Heart left ventricle (tissue), 16 donors: Measurements from ENCODE around the gene NSD2. TPM values are rescaled to one million over a fixed set of nuclear protein-coding genes. Genes with fewer than 3 reads are reported as not detected.

Experiments used
- ATAC-seq, 4 donors: fragments of 200-7000 bp; cut with Tn5 transposase; one replicate each; pipeline ENCODE4 v1.9.1; 2020 to 2022; ENCODE audit warnings: moderate library complexity in 4 of 4, mild to moderate bottlenecking in 3 of 4, moderate number of reproducible peaks in 1 of 4
- DNase-seq, 5 donors: peaks; one replicate each; pipeline ENCODE4 v3.0.0-alpha.2; 2020
- H3K27ac ChIP-seq, 12 donors: fragments of 200-600 bp; sonication (generic) in 4 of 12; one replicate each; pipeline versions ENCODE4 v1.5.0 to v1.8.0; 2016 to 2022; ENCODE audit warnings: mild to moderate bottlenecking in 2 of 12
- H3K27me3 ChIP-seq, 9 donors: fragments of 200-600 bp; sonication (generic) in 2 of 9; one replicate each; pipeline versions ENCODE4 v1.5.1 to v1.8.0; 2016 to 2022; ENCODE audit warnings: mild to moderate bottlenecking in 3 of 9
- H3K36me3 ChIP-seq, 9 donors: fragments of 200-600 bp; sonication (generic) in 2 of 9; one replicate each; pipeline versions ENCODE4 v1.5.0 to v1.8.0; 2018 to 2022; ENCODE audit warnings: mild to moderate bottlenecking in 2 of 9
- H3K4me1 ChIP-seq, 12 donors: fragments of 200-600 bp; sonication (generic) in 4 of 12; one replicate each; pipeline versions ENCODE4 v1.5.0 to v1.8.0; 2016 to 2022; ENCODE audit warnings: mild to moderate bottlenecking in 3 of 12
- H3K4me3 ChIP-seq, 12 donors: fragments of 200-600 bp; sonication (generic) in 4 of 12; one replicate each; pipeline versions ENCODE4 v1.5.0 to v1.8.0; 2017 to 2022; ENCODE audit warnings: mild to moderate bottlenecking in 9 of 12, moderate library complexity in 4 of 12
- H3K9me3 ChIP-seq, 12 donors: fragments of 200-600 bp; sonication (generic) in 4 of 12; one replicate each; pipeline versions ENCODE4 v1.5.0 to v1.8.0; 2016 to 2022; ENCODE audit warnings: mild to moderate bottlenecking in 1 of 12
- CTCF ChIP-seq, 12 donors: fragments of 200-600 bp; sonication (generic) in 4 of 12; IDR thresholded peaks; one replicate each; pipeline versions ENCODE4 v1.5.0 to v1.8.0; 2018 to 2022; ENCODE audit warnings: antibody characterized with exemption in 12 of 12, mild to moderate bottlenecking in 5 of 12
- POLR2A ChIP-seq, 2 donors: fragments of 450-650 bp; IDR thresholded peaks; one replicate each; pipeline ENCODE4 v1.6.1; 2017; ENCODE audit warnings: antibody characterized with exemption in 2 of 2, mild to moderate bottlenecking in 2 of 2, moderate library complexity in 2 of 2
- WGBS, 4 donors: extraction: QIAGEN DNeasy Blood & Tissue Kit in 2 of 4; methylation state at CpG; one replicate each; pipeline versions ENCODE4 v1.1.5 to v1.1.7; 2013 to 2018; 5-methylcytosine and 5-hydroxymethylcytosine counted together
- intact Hi-C, 10 donors: fragments of 100-400 bp; cut with DNase I; formaldehyde crosslinking; loops; one replicate each; pipeline versions ENCODE4 v1.11.1 to v1.14.2; 2022
- long read RNA-seq, 3 donors: library from polyadenylated mRNA; unstranded; transcript quantifications; one replicate each; pipeline ENCODE4 v2.0.0, GENCODE V29; 2020 to 2021
- polyA plus RNA-seq, 2 donors: library from polyadenylated mRNA; stranded (reverse); fragments of 200-250 nt; gene quantifications; one replicate each; pipeline ENCODE4 v1.2.3, GENCODE V29; 2013
- total RNA-seq, 9 donors: library from RNA; depleted of rRNA in 2 of 9; stranded (reverse); fragments of >200 nt in 2 of 9; fragmentation: NEBNext Ultra II Directional in 3 of 9; extraction: Animal tissue kit (Norgen Biotek cat#: 25700) in 3 of 9; gene quantifications; one replicate each; pipeline versions ENCODE4 v1.1.0 to v1.2.4, GENCODE V29; 2016 to 2023
- donor health status: ischemic (EF 13 %, LVEDD 7.1; RV severe dilation, severe dysfunction).
- donor health status: healthy with polysubstance abuse.
- donor health status: DM: no; HTN: yes; CAD: no.
- donor health status: DM: no; HTN: no; CAD: no.
- donor health status: ischemic (EF 25% LVEDD 6.9; RV normal size, moderate dysfunction).
- donor health status: ischemic (EF 25% LVEDD 5.7; RV mildly dilated, moderate dysfunction).
- donor health status: healthy.
- donor health status: DM: yes; HTN: yes; CAD: no.
- donor health status: ischemic (EF 35%, LVEDD 5.7; RV mildly dilated, moderate dysfunction).
- donor health status: nonischemic (EF 11% LVEDD 7.7; RV severe dilation, severe dysfunction).
- donor health status: DM: yes; HTN: yes; CAD: no.
- donor health status: PGD.
- donor health status: ischemic (EF 29% LVEDD 5.4; RV normal size, mild dysfunction).
- donor health status: nonischemic (EF 23%, LVEDD 6.1; RV moderate dilation, normal function).

The NSD2 gene
- total RNA-seq (10 to 100 TPM; 27.4 to 63.3 (median 40.5) TPM), polyA plus RNA-seq (10 to 100 TPM; 11.4 to 19.0 TPM)
- long read RNA-seq, donor 1, full-length matches to known transcripts, result 5 of 28 reads
- long read RNA-seq, donor 1, partial matches to known transcripts, result 7 of 28 reads
- long read RNA-seq, donor 1, other reads (novel, unspliced or antisense), result 16 of 28 reads
- long read RNA-seq, donor 2, full-length matches to known transcripts, result 5 of 23 reads
- long read RNA-seq, donor 2, partial matches to known transcripts, result 13 of 23 reads
- long read RNA-seq, donor 2, other reads (novel, unspliced or antisense), result 5 of 23 reads
- long read RNA-seq, donor 3, full-length matches to known transcripts, result 8 of 35 reads
- long read RNA-seq, donor 3, partial matches to known transcripts, result 12 of 35 reads
- long read RNA-seq, donor 3, other reads (novel, unspliced or antisense), result 15 of 35 reads

DNA sequence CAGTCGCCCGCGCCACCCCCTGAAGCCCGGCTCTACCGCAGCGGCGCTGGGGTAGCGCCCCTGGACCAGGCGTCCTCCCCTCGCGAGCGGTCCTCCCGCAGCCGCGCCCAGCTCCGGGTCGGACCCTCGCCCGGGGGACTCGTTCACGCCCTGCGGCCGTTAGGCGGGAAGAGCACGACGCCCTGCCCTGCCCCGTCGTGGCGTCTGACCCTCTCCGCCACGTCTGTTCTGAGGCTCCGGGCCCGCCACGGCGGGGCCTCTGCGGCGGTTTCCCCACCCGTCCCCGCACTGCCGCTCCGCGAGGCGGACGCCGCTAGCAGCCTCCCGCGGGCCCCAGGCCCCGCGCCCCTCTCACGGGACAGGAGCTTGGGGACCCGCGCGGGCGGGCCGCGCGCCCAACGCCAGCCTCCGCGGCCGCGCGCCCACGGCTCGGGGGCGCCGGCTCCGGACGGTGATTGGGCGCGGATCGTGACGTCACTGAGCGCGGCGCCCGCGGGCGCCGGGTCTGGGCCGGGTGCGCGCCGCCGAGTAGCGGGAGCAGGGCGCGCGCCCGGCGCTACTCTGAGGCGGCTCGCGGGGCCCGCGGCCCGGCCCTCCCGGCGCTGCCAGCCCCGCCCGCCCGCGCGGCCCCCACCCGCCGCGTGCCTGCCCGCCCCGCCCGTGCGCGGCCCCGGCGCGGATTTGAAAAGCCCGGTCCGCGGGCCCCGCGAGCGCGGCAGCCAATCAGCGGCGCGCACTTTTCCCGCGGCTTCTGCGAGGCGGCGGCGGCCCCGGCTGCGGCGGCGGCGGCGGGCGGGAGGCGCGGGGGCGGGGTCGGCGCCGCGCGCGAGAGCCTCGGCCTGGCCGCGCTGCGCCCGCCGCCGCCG is at the start of gene NSD2:
Gene NSD2 (plus strand): TSS at position 816 of the 866 bp plus-strand sequence. CDS start 29,262 bp downstream, outside the sequence.
- ATAC-seq, result peak; percentile 81 to 90 (median 88)
- 0 to 1% (median 1%) methylated on average over 38 to 155 of the region's 155 CpGs for WGBS, 4 donors
- H3K27me3 ChIP-seq, result peaks cover 0 to 7% (median 0%) of the 10 kb centered on the region in 9 donors
- peak; percentile 91 to 95 (median 93) for DNase-seq
- H3K9me3 ChIP-seq, result no peaks in the 10 kb centered on the region
- no peaks in the 10 kb centered on the region for H3K36me3 ChIP-seq
- peak within 1 kb of the TSS; percentile 79 to 99 (median 93) for H3K4me3 ChIP-seq
- peak within 1 kb of the TSS; percentile 90 to 100 (median 100) for H3K27ac ChIP-seq
- peaks cover 0 to 29% (median 17%) of the 10 kb centered on the region in 12 donors for H3K4me1 ChIP-seq
- TF ChIP-seq POLR2A (IDR thresholded peaks at IDR 0.05) (peak; percentile 9 to 48), CTCF (IDR thresholded peaks at IDR 0.05) (no peak)
- intact Hi-C loops, result loop anchor here in 2 of 10 donors (1.0 kb wide), 1 partner anchor 15 kb away; the partner anchor contains the start of gene LETM1 (in 2 of the 2)

GRCh38 chr4:1821679-1822567 is 49.3 kb upstream of the NSD2 start:
- Histone ChIP-seq H3K27ac (no peak overlapping the region), H3K9me3 (no peaks in the 10 kb centered on the region), H3K4me1 (no peaks in the 10 kb centered on the region), H3K27me3 (no peaks in the 10 kb centered on the region), H3K36me3 (peaks cover 0 to 100% (median 95%) of the 10 kb centered on the region in 9 donors), H3K4me3 (no peak overlapping the region)
- peak in 1 of 5 donors; percentile 10 for DNase-seq
- TF ChIP-seq POLR2A (IDR thresholded peaks at IDR 0.05), result no peak
- ATAC-seq, result peak in 1 of 4 donors; percentile 6
- 97 to 98% (median 97%) methylated on average over 6 to 18 of the region's 18 CpGs for whole genome bisulfite sequencing, 4 donors
- intact Hi-C loops, result no loop called here

GRCh38 chr4:1822568-1823544 is 48.3 kb upstream of the NSD2 start:
- Histone ChIP-seq H3K4me3 (no peak overlapping the region), H3K9me3 (no peaks in the 10 kb centered on the region), H3K27me3 (no peaks in the 10 kb centered on the region), H3K4me1 (no peaks in the 10 kb centered on the region), H3K27ac (no peak overlapping the region), H3K36me3 (peaks cover 0 to 91% (median 86%) of the 10 kb centered on the region in 9 donors)
- ATAC-seq (peak in 1 of 4 donors; percentile 23), DNase-seq (peak in 1 of 5 donors; percentile 19)
- WGBS, 4 donors, result 87 to 96% (median 93%) methylated on average over 31 to 37 of the region's 37 CpGs
- TF ChIP-seq CTCF (IDR thresholded peaks at IDR 0.05) (no peak), POLR2A (IDR thresholded peaks at IDR 0.05) (no peak)
- intact Hi-C loops, result no loop called here
